ENCODE data around the gene DTX3.

DNA sequence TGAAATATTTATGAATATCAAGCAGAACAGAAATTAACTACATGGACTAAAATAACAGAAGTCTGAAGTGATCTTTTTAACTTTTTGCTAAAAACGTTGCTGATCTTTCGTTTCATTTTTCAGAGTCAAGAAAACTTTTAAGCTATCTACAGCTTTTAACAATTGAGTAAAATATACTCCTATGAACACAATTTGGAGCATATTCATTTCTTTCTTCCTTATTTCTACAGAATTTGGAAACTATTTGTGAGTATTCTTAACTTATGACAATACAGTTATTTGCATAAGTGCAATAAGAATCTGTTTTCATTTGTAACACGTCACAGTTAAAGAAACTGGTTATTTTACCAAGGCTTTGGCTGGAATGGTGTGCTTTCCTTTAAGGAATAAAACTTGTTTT, 49.4 kb downstream of the DTX3 start:
- TF ChIP-seq, protein P1, sequence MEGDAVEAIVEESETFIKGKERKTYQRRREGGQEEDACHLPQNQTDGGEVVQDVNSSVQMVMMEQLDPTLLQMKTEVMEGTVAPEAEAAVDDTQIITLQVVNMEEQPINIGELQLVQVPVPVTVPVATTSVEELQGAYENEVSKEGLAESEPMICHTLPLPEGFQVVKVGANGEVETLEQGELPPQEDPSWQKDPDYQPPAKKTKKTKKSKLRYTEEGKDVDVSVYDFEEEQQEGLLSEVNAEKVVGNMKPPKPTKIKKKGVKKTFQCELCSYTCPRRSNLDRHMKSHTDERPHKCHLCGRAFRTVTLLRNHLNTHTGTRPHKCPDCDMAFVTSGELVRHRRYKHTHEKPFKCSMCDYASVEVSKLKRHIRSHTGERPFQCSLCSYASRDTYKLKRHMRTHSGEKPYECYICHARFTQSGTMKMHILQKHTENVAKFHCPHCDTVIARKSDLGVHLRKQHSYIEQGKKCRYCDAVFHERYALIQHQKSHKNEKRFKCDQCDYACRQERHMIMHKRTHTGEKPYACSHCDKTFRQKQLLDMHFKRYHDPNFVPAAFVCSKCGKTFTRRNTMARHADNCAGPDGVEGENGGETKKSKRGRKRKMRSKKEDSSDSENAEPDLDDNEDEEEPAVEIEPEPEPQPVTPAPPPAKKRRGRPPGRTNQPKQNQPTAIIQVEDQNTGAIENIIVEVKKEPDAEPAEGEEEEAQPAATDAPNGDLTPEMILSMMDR (conservative IDR thresholded peaks at IDR 0.05): no peak
- TF ChIP-seq EZH2 (IDR thresholded peaks at IDR 0.05; ENCODE audit: low read depth): no peak

Data from PC-9 (cell line).